Liver (tissue), 3 donors: ENCODE data around the gene DIPK1C.

Experiments
- ATF3 ChIP-seq: IDR thresholded peaks from 2 replicates; pipeline ENCODE4 v1.6.1; 2016; ENCODE audit warnings: antibody characterized with exemption
- CTCF ChIP-seq: fragments of 150-350 bp; IDR thresholded peaks from 2 replicates; pipeline ENCODE4 v1.5.1; 2017; ENCODE audit warnings: improper control_type of control experiment, low read depth, low read length; ENCODE audit not compliant: missing input control
- EGR1 ChIP-seq, 2 donors: IDR thresholded peaks; 2 replicates each; pipeline ENCODE4 v1.6.1; 2016 to 2018; ENCODE audit warnings: antibody characterized with exemption in 2 of 2, low read depth in 2 of 2
- HNF4G ChIP-seq: IDR thresholded peaks from 2 replicates; pipeline ENCODE4 v1.6.1; 2016; ENCODE audit warnings: antibody characterized with exemption
- JUND ChIP-seq, 2 donors: IDR thresholded peaks; 2 replicates each; pipeline ENCODE4 v1.6.1; 2016; ENCODE audit warnings: antibody characterized with exemption in 2 of 2
- MAX ChIP-seq: IDR thresholded peaks from 2 replicates; pipeline ENCODE4 v1.6.1; 2016; ENCODE audit warnings: antibody characterized with exemption
- SP1 ChIP-seq: IDR thresholded peaks from 2 replicates; pipeline ENCODE4 v1.6.1; 2018; ENCODE audit warnings: antibody characterized with exemption, mild to moderate bottlenecking
- YY1 ChIP-seq: IDR thresholded peaks from 2 replicates; pipeline ENCODE4 v1.6.1; 2016; ENCODE audit warnings: antibody characterized with exemption, mild to moderate bottlenecking
- ZBTB33 ChIP-seq: IDR thresholded peaks from 2 replicates; pipeline ENCODE4 v1.6.1; 2016; ENCODE audit warnings: antibody characterized with exemption
- donor health status: healthy.
- donor health status: healthy.

GRCh38 chr18:74500372-74500771 lies 43.3 kb upstream of the DIPK1C start:
- TF ChIP-seq CTCF (no peak), HNF4G (no peak), YY1 (no peak), ATF3 (no peak), JUND (IDR thresholded peaks at IDR 0.05) (no peak), ZBTB33 (no peak), SP1 (no peak), EGR1 (IDR thresholded peaks at IDR 0.05; ENCODE audit: low read depth in 2 of 2) (no peak), MAX (no peak)
